GM19372 (cell line): ENCODE measurements around the gene NRG3.
"Not testable (repeated sequence)": the region's sequence is repeated elsewhere in the genome, so short reads cannot be mapped to it uniquely, and the experiment has no call there.

Experiments
- ATAC-seq: cut with Tn5 transposase; IDR thresholded peaks from one replicate; pipeline ENCODE4 v1.9.1; 2021; ENCODE audit warnings: mild to moderate bottlenecking, low read depth, moderate library complexity; ENCODE audit not compliant: unreplicated experiment

Gene NRG3

GRCh38 chr10:82266438-82266837 is 391.4 kb downstream of the NRG3 start:
- ATAC-seq = no peak

GRCh38 chr10:82267014-82267413 is 392.0 kb downstream of the NRG3 start:
- no peak for ATAC-seq

- no peak for ATAC-seq
Observed at GRCh38 chr10:82267465-82267864, 392.5 kb downstream of the NRG3 start.

- ATAC-seq = no peak
Observed at GRCh38 chr10:82267960-82268359, 393.0 kb downstream of the NRG3 start.

- ATAC-seq = no peak
Observed at GRCh38 chr10:82277591-82277990, 402.6 kb downstream of the NRG3 start.

- no peak for ATAC-seq
Observed at GRCh38 chr10:82278401-82279182, 403.6 kb downstream of the NRG3 start.

- no peak for ATAC-seq
Observed at GRCh38 chr10:82282782-82283456, 407.9 kb downstream of the NRG3 start.

GRCh38 chr10:82284180-82284579 is 409.2 kb downstream of the NRG3 start:
- no peak for ATAC-seq

GRCh38 chr10:82288461-82288881 is 413.5 kb downstream of the NRG3 start:
- ATAC-seq = no peak

- no peak for ATAC-seq
Observed at GRCh38 chr10:82289945-82290344, 415.0 kb downstream of the NRG3 start.

- no peak for ATAC-seq
Observed at GRCh38 chr10:82294874-82295378, 419.9 kb downstream of the NRG3 start.

GRCh38 chr10:82308641-82309040 is 433.6 kb downstream of the NRG3 start:
- ATAC-seq = no peak

GRCh38 chr10:82310839-82311238 is 435.8 kb downstream of the NRG3 start:
- no peak for ATAC-seq

GRCh38 chr10:82313401-82313800 is 438.4 kb downstream of the NRG3 start:
- ATAC-seq = no peak

GRCh38 chr10:82318534-82318933 is 443.5 kb downstream of the NRG3 start:
- ATAC-seq = no peak

GRCh38 chr10:82319074-82319473 is 444.1 kb downstream of the NRG3 start:
- no peak for ATAC-seq

- ATAC-seq = no peak
Observed at GRCh38 chr10:82319562-82319961, 444.6 kb downstream of the NRG3 start.

- ATAC-seq = no peak
Observed at GRCh38 chr10:82321724-82322123, 446.7 kb downstream of the NRG3 start.

GRCh38 chr10:82331716-82332115 is 456.7 kb downstream of the NRG3 start:
- ATAC-seq = no peak

- no peak for ATAC-seq
Observed at GRCh38 chr10:82335831-82336230, 460.8 kb downstream of the NRG3 start.

- no peak for ATAC-seq
Observed at GRCh38 chr10:82340166-82340565, 465.2 kb downstream of the NRG3 start.

GRCh38 chr10:82349590-82349989 is 474.6 kb downstream of the NRG3 start:
- not testable (repeated sequence) for ATAC-seq
